ENCODE measurements around the gene MADD.

Gene MADD

DNA sequence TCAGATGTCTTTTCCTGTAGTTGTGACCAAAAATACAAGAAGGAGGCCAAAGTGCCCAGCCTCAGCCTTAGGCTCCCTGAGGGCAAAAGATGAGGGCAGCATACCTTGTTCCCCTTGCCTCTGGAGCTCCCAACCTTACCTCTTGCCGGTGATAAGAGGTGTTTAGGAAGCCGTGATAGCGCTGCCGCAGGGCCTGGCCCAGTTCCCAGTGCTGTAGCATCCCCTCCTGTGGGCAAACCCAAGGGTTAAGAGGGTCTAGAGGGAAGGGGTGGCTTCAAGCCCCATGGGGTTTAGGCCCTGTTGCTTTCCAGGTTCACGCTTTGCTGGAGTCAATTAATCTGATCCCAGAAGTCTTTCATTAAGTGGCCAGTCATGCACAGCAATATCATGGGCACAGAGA lies 22.4 kb upstream of the MADD start:
- Histone ChIP-seq H3K27ac (replicated peaks) (no peak overlapping the region), H3K27me3 (ENCODE audit: insufficient read depth, poor library complexity, severe bottlenecking) (no peaks in the 10 kb centered on the region), H3K4me3 (replicated peaks; ENCODE audit: insufficient read depth, low read length) (no peak overlapping the region)
- TF ChIP-seq REST (IDR thresholded peaks at IDR 0.05; ENCODE audit: insufficient replicate concordance, low read depth) (no peak), CTCF (IDR thresholded peaks at IDR 0.05; ENCODE audit: insufficient read depth, low read length) (no peak), GABPA (IDR thresholded peaks at IDR 0.05; ENCODE audit: low read depth) (no peak), POLR2AphosphoS5 (IDR thresholded peaks at IDR 0.05; ENCODE audit: low read depth) (no peak), SPI1 (IDR thresholded peaks at IDR 0.05; ENCODE audit: borderline replicate concordance, low read depth) (no peak)
- no peak for DNase-seq (ENCODE audit: low read depth in 1 of 2, low spot score in 1 of 2)

DNA sequence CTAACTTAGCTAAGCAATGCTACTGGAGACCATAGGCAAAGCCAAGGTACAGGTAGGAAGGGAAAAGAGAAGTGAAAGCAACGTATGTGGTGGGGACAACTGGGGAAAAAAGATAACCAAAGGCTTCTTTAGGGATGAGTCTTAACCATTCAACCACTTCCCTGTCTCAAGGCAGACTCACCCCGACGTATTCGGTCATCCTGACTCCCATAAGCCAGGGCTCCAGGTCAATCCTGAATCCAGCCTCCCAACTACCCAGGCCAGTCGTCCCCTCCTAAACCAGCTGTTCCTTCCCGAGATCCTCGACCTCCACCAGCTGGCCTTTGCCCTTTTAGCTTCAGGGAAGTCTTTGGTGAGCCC lies 21.6 kb upstream of the MADD start:
- no peak for DNase-seq (ENCODE audit: low read depth in 1 of 2, low spot score in 1 of 2)
- peak overlapping the region; percentile 93 for H3K27ac ChIP-seq (replicated peaks)
- no peak for TF ChIP-seq GABPA (IDR thresholded peaks at IDR 0.05; ENCODE audit: low read depth)
- peak; percentile 21; the same call in 1 of the 2 replicates for TF ChIP-seq SPI1 (IDR thresholded peaks at IDR 0.05; ENCODE audit: borderline replicate concordance, low read depth)
- H3K27me3 ChIP-seq (ENCODE audit: insufficient read depth, poor library complexity, severe bottlenecking) = no peaks in the 10 kb centered on the region
- H3K4me3 ChIP-seq (replicated peaks; ENCODE audit: insufficient read depth, low read length) = peak overlapping the region; percentile 81

GRCh38 chr11:47248664-47249377 lies 21.1 kb upstream of the MADD start, which contains the start of gene ACP2:
Gene ACP2, minus strand, starts transcription at chr11:47248814. Its CDS starts 25 bp downstream, at chr11:47248789.
- peak within 1 kb of the TSS; percentile 81 for H3K4me3 ChIP-seq (replicated peaks; ENCODE audit: insufficient read depth, low read length)
- H3K27me3 ChIP-seq (ENCODE audit: insufficient read depth, poor library complexity, severe bottlenecking) = no peaks in the 10 kb centered on the region
- TF ChIP-seq SPI1 (IDR thresholded peaks at IDR 0.05; ENCODE audit: borderline replicate concordance, low read depth) = no peak; the same call in 1 of the 2 replicates
- TF ChIP-seq GABPA (IDR thresholded peaks at IDR 0.05; ENCODE audit: low read depth) = peak; percentile 99
- peak; percentile 76 for TF ChIP-seq REST (IDR thresholded peaks at IDR 0.05; ENCODE audit: insufficient replicate concordance, low read depth)
- TF ChIP-seq CTCF (IDR thresholded peaks at IDR 0.05; ENCODE audit: insufficient read depth, low read length) = peak; percentile 14
- TF ChIP-seq POLR2AphosphoS5 (IDR thresholded peaks at IDR 0.05; ENCODE audit: low read depth) = peak; percentile 92
- DNase-seq (ENCODE audit: low read depth in 1 of 2, low spot score in 1 of 2) = peak; percentile 87 to 91
- H3K27ac ChIP-seq (replicated peaks) = peak within 1 kb of the TSS; percentile 93

DNA sequence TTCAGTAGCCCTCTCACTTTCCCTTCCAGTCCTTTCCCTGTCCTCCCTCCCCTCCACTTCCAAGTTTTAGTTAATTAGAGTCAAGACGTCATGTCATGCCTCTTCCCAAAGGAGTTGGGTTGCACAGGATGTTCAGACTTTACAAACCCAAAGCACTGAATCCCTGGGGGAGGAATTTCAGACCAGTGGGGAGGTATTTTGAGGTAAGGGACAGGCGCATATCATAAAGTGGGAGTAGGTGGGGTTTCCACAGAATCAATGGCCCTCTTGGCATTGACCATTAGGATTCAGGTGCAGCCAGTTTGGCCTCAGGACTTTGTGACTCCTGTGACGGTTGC lies 20.6 kb upstream of the MADD start:
- H3K4me3 ChIP-seq (replicated peaks; ENCODE audit: insufficient read depth, low read length) = peak overlapping the region; percentile 81
- no peak for DNase-seq (ENCODE audit: low read depth in 1 of 2, low spot score in 1 of 2)
- TF ChIP-seq GABPA (IDR thresholded peaks at IDR 0.05; ENCODE audit: low read depth) (no peak), SPI1 (IDR thresholded peaks at IDR 0.05; ENCODE audit: borderline replicate concordance, low read depth) (no peak), REST (IDR thresholded peaks at IDR 0.05; ENCODE audit: insufficient replicate concordance, low read depth) (no peak), POLR2AphosphoS5 (IDR thresholded peaks at IDR 0.05; ENCODE audit: low read depth) (no peak), CTCF (IDR thresholded peaks at IDR 0.05; ENCODE audit: insufficient read depth, low read length) (no peak)
- peak overlapping the region; percentile 93 for H3K27ac ChIP-seq (replicated peaks)
- H3K27me3 ChIP-seq (ENCODE audit: insufficient read depth, poor library complexity, severe bottlenecking) = no peaks in the 10 kb centered on the region
